ENCODE measurements around the gene RIMS4. TPM values are rescaled to one million over a fixed set of nuclear protein-coding genes. Genes with fewer than 3 reads are reported as not detected.

RIMS4 gene
- total and polyA plus RNA-seq, 2 of the 8 experiments (the other 6 are each of a cell fraction or from before 2014, with no cell fraction given), result 13.3 to 44.2 TPM

- H3K79me1 ChIP-seq (ENCODE audit: low read depth, low read length), result no peaks in the 10 kb centered on the region
- H3K4ac ChIP-seq (replicated peaks; ENCODE audit: insufficient read length, low read depth, low read length), result no peak overlapping the region
- no peaks in the 10 kb centered on the region for H3K27me3 ChIP-seq (replicated peaks in 1 of 4; ENCODE audit: control insufficient read depth in 3 of 4, extremely low read depth in 1 of 4, insufficient read depth in 3 of 4, low read length in 3 of 4)
- no peaks in the 10 kb centered on the region; the same call in 1 of the 2 replicates for H3K23me2 ChIP-seq (ENCODE audit: low read depth, low read length)
- H3K4me3 ChIP-seq (ENCODE audit: extremely low read depth in 1 of 4, insufficient read depth in 2 of 4, low read depth in 3 of 4, low read length in 4 of 4), result no peak overlapping the region
- no peak overlapping the region for H2BK5ac ChIP-seq (ENCODE audit: low read depth, low read length)
- H3K9ac ChIP-seq (replicated peaks in 1 of 4; ENCODE audit: extremely low read depth in 1 of 4, low read depth in 3 of 4, low read length in 3 of 4), result no peak overlapping the region
- H4K8ac ChIP-seq (ENCODE audit: extremely low read depth, insufficient read depth, low read length), result no peak overlapping the region
- H2BK15ac ChIP-seq (ENCODE audit: low read length), result no peak overlapping the region
- ChIA-PET POLR2A (ENCODE audit: partially characterized antibody) (no interaction called here), CTCF (ENCODE audit: partially characterized antibody) (interaction anchor here (0.5 to 1.2 kb wide), 2 partner anchors 16 to 40 kb away, joined by 3 read pairs; no protein-coding TSS in a partner anchor)
- H2BK12ac ChIP-seq (ENCODE audit: low read depth, low read length), result no peak overlapping the region
- no peak for DNase-seq (ENCODE audit: low read depth in 1 of 2, low spot score in 2 of 2)
- H4K5ac ChIP-seq (ENCODE audit: insufficient read length, low read depth, low read length), result no peak overlapping the region
- no peaks in the 10 kb centered on the region for H4K20me1 ChIP-seq (replicated peaks in 1 of 2; ENCODE audit: control insufficient read depth in 1 of 2, insufficient read depth in 2 of 2, low read length in 2 of 2)
- H2BK20ac ChIP-seq (ENCODE audit: low read length), result no peak overlapping the region
- no peak overlapping the region for H2AFZ ChIP-seq (ENCODE audit: low read length)
- no peak overlapping the region for H2AK5ac ChIP-seq (ENCODE audit: low read depth, low read length)
- WGBS, 2 experiments (ENCODE audit: extremely low coverage in 1 of 2, insufficient coverage in 1 of 2, insufficient read length in 1 of 2, insufficient replicate concordance in 2 of 2, low coverage in 1 of 2, low lambda C conversion rate in 2 of 2, missing lambda C conversion rate in 1 of 2), result 74% methylated on average over 5 of the region's 5 CpGs; no CpG with 5 or more reads in 1 of the 2 experiments
- H3K23ac ChIP-seq (ENCODE audit: insufficient read length), result no peak overlapping the region
- 0 out of 4 replicates have a peak, but pooled peaks cover 0 to 2% of the 10 kb centered on the region in 2 experiments for H3K9me3 ChIP-seq (ENCODE audit: insufficient read depth in 2 of 2, low read depth in 1 of 2, low read length in 1 of 2)
- H3K36me3 ChIP-seq (ENCODE audit: control insufficient read depth in 2 of 4, insufficient read depth in 4 of 4, low read length in 3 of 4), result no peaks in the 10 kb centered on the region
- no peaks in the 10 kb centered on the region for H3K79me2 ChIP-seq (ENCODE audit: control insufficient read depth in 1 of 2, insufficient read depth in 2 of 2, low read length in 2 of 2)
- no peak overlapping the region for H3K56ac ChIP-seq (replicated peaks; ENCODE audit: insufficient read length, low read depth, low read length)
- no peak overlapping the region for H3K14ac ChIP-seq (ENCODE audit: insufficient read length)
- H2BK120ac ChIP-seq (replicated peaks; ENCODE audit: low read depth, low read length), result no peak overlapping the region
- H3K4me2 ChIP-seq (ENCODE audit: insufficient read depth in 1 of 2, low read depth in 2 of 2, low read length in 2 of 2), result no peak overlapping the region
- H3K4me1 ChIP-seq (replicated peaks in 1 of 4; ENCODE audit: control insufficient read depth in 3 of 4, insufficient read depth in 4 of 4, low read length in 3 of 4), result peaks cover 0 to 2% (median 0%) of the 10 kb centered on the region in 4 experiments; a peak in 1 of 7 replicates
- TF ChIP-seq ZNF274 (IDR thresholded peaks at IDR 0.05; ENCODE audit: borderline replicate concordance, extremely low read depth, low read length) (no peak), RXRA (IDR thresholded peaks at IDR 0.05; ENCODE audit: insufficient read depth, low read depth, low read length) (no peak), EP300 (IDR thresholded peaks at IDR 0.05; ENCODE audit: borderline replicate concordance in 1 of 2, low read depth in 2 of 2, low read length in 2 of 2) (no peak), MAX (IDR thresholded peaks at IDR 0.05) (no peak), SIX5 (IDR thresholded peaks at IDR 0.05; ENCODE audit: low read depth, low read length) (no peak), TBP (IDR thresholded peaks at IDR 0.05; ENCODE audit: low read depth, low read length) (no peak), RBBP5 (IDR thresholded peaks at IDR 0.05; ENCODE audit: borderline replicate concordance, low read depth, low read length) (no peak), CHD2 (IDR thresholded peaks at IDR 0.05; ENCODE audit: low read length) (no peak)
- H4K91ac ChIP-seq (replicated peaks; ENCODE audit: insufficient read length, low read length), result no peak overlapping the region
- FAIRE-seq, result no peak
- H3K18ac ChIP-seq (ENCODE audit: extremely low read depth, low read length), result no peak overlapping the region
- no peak overlapping the region for H3K27ac ChIP-seq (ENCODE audit: low read depth, low read length)
These were observed 19.3 kb upstream of the RIMS4 start for GRCh38 chr20:44829688-44830087.

Data from H1 (cell line).